Amniotic epithelial cell (primary cell): ENCODE results near the gene STAT5B.

Source experiments
- DNase-seq: peaks from one replicate; pipeline ENCODE4 v3.0.0-alpha.2; 2010; ENCODE audit warnings: low read depth

STAT5B gene

GRCh38 chr17:42284566-42284965 is 8.4 kb upstream of the STAT5B start:
- DNase-seq = no peak

- DNase-seq = no peak
Observed at GRCh38 chr17:42284024-42284369, 7.8 kb upstream of the STAT5B start.

- no peak for DNase-seq
Observed at GRCh38 chr17:42283241-42284023, 7.2 kb upstream of the STAT5B start.

GRCh38 chr17:42282478-42283080 is 6.4 kb upstream of the STAT5B start:
- DNase-seq = no peak

DNA sequence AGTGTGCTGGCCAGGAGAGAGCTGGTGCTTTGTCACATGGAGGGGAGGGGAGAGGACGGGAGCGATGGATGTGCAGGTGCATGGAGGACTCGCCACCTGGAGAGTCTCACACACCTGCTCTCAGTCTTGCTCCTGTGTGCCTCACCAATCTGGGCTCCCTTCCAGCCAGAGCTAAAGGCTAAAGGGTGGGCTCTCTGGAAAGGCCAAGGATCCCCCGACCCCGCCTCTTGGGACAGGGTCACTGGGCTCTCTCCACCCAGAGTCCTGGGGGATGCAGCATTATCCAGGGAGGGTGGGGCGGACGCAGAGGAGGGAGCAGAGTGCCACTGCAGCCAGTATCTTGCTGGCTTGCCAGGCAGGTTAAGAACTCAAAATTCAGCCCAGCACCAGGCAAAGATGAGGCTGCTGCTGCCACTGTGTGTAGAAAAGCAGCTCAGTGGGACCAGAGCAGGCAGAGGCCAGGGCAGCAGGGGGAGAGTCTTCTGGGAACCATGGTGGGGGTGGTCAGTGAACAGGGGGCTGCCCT is 5.4 kb upstream of the STAT5B start:
- no peak for DNase-seq

GRCh38 chr17:42279776-42280630 is 3.8 kb upstream of the STAT5B start:
- DNase-seq = no peak

- no peak for DNase-seq
Observed at GRCh38 chr17:42277342-42277712, 1.1 kb upstream of the STAT5B start.

DNA sequence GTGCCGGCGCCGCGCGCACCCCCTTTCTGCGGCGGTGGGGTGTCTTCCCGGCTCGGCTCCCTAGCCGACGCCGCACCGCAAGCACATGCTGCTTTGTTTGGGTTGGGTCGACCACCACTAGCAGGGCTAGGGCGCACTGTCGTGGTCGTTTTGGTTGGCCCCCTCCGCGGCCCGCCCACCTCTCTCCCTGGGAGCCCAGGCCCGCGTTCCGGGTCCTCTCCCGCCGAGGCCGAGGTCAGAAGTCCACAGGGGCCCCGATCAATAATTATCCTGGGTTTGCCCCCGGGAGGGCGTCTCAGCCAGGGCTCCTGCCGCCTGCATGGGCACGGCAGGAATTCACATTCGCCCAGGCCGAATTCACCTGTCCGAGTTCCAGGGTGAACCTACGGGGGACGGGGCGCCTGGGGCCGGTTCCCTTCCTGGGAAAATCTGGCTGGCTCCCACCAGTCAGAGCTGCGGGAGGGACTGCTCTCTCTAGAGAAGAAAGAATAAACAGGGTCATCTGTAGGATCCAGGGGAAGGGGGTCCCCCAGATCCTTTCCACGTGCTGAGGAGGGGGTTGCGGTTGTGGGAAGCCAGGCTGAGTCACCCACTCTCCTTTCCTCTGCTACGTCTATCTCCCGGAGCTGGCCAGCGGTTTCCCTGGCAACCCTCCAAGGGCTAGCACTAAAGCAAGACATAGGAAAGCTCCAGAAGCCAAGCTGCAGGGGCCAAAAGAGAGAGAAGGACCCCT is 584 bp upstream of the STAT5B start:
- peak; percentile 85 for DNase-seq

- DNase-seq = no peak
Observed at GRCh38 chr17:42275527-42276358, 448 bp downstream of the STAT5B start.

GRCh38 chr17:42274812-42275526 is 1.2 kb downstream of the STAT5B start:
- DNase-seq = peak; percentile 45

DNA sequence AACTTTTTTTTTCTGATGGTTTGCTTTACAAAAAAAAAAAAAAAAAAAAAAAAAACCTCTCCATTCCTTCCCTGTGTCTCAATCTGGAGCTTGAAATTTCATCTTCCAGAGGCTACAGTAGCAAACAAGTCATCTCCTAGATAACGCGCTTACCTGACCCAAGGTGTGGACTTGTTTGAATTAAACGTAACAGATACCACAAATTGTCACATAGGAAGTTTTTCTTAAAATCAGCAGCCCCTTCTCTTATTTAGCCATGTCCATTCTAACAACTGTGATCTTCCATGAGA is 2.0 kb downstream of the STAT5B start:
- DNase-seq = no peak

DNA sequence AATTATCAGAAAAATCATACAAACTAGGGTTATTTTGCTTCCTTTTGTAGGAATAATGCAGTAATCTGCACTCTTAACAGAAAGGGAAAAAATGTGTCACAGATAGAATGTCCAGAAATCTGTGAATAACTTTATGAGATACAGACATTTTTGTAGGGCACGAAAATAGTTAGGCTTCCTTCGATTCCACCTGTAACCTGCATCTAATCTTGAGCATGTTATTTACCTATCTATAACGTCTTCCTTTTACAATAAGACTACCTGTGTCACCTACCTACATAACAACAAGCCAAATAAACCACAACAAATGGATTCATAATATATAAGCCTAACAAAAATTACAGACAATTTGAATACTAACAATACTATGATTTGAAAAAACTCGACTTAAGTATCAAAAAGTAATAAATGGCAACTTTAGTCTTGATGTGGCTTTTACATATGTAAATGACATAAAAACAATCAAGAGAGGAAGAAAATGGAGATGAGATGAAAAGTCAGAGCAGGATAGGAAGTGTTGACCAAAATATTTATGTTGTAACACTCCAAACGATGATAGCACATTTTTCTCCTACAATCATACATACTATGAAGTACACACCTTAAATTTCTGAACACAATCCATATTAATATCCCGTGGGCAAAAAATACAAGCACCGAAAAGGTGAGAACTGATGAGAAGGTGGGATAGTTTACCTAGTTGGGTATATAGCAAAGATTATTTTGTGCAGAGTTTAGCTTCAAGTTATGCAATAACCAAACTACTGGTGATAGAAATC is 2.5 kb downstream of the STAT5B start:
- DNase-seq = no peak

DNA sequence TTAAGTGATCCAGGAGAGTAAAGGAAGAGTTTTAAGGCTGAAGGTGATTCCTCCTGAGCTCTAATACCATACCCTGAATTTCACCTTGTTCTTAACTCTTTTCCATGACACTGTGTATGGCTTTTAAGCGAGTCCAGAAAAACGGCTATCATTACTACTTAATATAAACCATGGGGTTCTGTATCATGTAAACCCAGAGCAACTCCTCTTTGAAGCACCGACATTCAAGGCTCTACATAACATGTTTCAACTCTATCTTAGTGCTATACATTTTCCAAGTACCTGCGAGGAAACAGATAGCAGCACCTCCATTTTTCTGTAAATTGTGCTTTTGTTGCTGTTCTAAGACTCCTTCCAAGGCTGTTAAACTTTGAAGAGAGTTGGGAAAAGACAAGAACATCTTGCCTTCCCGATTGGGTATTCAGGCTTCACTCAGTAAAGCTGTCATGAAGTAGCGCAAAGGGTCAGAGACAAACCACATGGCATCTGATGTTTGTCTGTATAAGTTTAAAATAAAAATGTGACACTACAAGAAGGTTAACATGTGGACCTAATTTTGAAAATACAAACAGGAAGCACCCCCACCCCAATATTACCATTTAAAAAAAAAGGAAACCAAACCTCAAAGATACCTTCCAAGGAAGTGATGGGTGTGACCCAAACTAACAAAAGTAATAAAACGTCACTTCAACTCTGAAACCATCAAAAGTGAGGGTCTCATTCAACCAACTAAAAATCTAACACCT is 3.9 kb downstream of the STAT5B start:
- no peak for DNase-seq

DNA sequence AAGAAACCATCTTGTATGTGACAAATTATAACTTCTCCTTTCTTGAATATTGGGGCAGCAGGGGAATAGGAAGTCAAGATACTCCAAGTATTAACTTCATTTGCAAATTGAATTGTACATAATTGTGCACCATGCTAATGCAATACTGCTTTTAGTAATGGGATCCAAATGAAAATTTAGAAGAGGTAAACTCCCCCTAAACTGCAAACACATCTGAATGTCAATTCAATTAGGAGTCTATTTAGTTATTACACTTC is 4.5 kb downstream of the STAT5B start:
- no peak for DNase-seq

DNA sequence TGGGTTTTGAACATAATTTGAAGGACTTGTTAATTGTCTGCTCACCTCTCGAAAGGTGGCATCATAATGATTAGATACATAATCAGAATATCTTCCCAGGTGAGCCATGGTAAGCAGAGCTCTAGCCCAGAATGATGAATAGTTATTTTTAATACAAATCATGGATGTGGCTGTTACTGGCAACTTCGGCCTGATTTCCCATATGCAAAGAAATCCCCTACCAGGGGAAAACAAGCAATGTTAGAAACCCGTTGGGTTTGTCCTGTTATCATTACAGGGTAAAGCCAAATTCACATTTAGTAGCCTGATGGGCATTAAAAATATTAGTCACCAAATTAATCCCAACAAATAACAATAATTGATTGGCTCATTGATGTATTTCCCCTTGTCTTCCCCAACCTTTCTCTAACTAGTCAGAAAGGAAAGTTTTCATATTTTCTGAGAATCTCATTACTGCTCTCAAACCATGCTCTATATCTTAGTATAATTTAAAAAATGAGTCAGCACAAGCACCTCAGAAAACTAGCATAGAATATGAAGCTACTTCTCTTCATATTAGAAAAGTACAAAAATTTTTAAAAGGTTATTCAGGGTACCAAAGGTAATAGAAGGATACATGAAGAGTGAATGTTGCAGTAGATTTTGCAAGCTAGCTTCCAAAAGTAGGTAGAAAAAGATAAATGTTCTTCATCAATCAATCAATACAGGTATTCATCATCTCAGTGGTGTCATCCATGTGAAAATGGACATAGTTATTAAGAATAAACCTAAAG is 5.0 kb downstream of the STAT5B start:
- DNase-seq = no peak

- DNase-seq = peak; percentile 63
Observed at GRCh38 chr17:42270596-42270995, 5.6 kb downstream of the STAT5B start.

DNA sequence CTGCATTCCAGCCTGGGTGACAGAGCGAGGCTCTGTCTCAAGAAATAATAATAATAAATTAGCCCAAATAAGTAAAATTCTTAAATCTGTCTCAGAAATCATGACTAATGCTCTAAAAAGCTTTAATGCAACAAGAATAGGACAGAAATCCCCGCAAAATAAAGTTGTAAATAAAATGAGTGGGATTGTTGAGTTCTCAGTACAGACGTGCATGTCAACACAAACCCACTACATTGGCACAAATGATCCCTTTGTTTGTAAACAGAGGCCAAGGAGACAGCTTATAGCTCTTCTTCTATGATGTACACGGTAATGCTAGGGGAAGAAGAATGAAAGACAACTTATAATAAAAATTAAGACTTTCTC is 6.0 kb downstream of the STAT5B start:
- DNase-seq = peak; percentile 65

DNA sequence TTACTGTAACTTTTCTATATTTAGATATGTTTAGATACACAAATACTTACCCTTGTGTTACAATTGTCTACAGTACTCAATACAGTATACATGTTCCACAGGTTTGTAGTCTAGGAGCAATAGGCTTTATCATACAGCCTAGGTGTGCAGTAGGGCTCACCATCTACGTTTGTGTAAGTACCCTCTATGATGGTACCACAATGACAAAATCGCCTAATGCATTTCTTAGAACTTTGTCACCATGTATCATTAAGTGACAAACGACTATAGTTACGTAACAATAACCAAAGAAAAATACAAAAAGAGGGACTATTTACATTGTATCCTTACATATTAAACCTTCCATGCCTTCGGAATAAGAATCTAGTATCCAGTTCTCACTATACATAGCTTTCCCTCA is 8.0 kb downstream of the STAT5B start:
- no peak for DNase-seq
